HCT116 (cell line): ENCODE results near the gene ADAMTS14. TPM values are rescaled to one million over a fixed set of nuclear protein-coding genes. Genes with fewer than 3 reads are reported as not detected.

Experiments used
- ATAC-seq: fragments of 200-7000 bp; cut with Tn5 transposase; 2 replicates; pipeline ENCODE4 v1.9.1; 2020; ENCODE audit warnings: mild to moderate bottlenecking, moderate library complexity
- BruUV-seq: library from RNA; stranded (reverse); fragments of 400-500 nt; replicated peaks from 2 replicates; lab custom pipeline; 2021; lab: Mats Ljungman, UMichigan
- CTCF ChIA-PET: fragments of 300-600 bp; sonication (Branson Sonifier 250); formaldehyde crosslinking; loops from one replicate; lab custom pipeline; 2021; ENCODE audit warnings: antibody characterized with exemption; lab: Charles Lee
- POLR2A ChIA-PET: fragments of 300-600, 350-600 bp; sonication (Branson Sonifier 250); formaldehyde crosslinking; loops from one replicate; lab custom pipeline; 2021; ENCODE audit warnings: antibody characterized with exemption; lab: Charles Lee
- RAD21 ChIA-PET, 2 experiments: fragments of 300-600 bp; sonication (Branson Sonifier 250); formaldehyde crosslinking; loops; one replicate each; lab custom pipeline; 2023; ENCODE audit warnings: low total read pairs in 2 of 2; ENCODE audit not compliant: uncharacterized antibody in 2 of 2, unreplicated experiment in 2 of 2, low non-redundant PET in 1 of 2; lab: Charles Lee
- DNase-seq: peaks from one replicate; pipeline ENCODE4 v3.0.0-alpha.2; 2010; ENCODE audit warnings: low read depth, low spot score
- H2AFZ ChIP-seq: fragments of 200-600 bp; shearing (Covaris generic), sonication (generic); 2 replicates; pipeline ENCODE4 v1.6.1; 2017; ENCODE audit warnings: low read depth, mixed run types, mixed read lengths, antibody characterized with exemption, low read length; ENCODE audit not compliant: poor library complexity, severe bottlenecking
- H3K27ac ChIP-seq: 2 replicates; pipeline ENCODE4 v1.5.1; 2012; ENCODE audit warnings: low read depth, low read length
- H3K27me3 ChIP-seq: fragments of 200-600 bp; sonication (generic); 2 replicates; pipeline ENCODE4 v1.6.1; 2016; ENCODE audit warnings: mixed run types, low read length, mixed read lengths; ENCODE audit not compliant: insufficient read depth
- H3K36me3 ChIP-seq, 2 experiments: fragments of 200-500 bp in 1 of 2; fragments of 200-600 bp in 1 of 2; sonication (Bioruptor generic) in 1 of 2; sonication (generic) in 1 of 2; 2 replicates each; pipeline versions ENCODE4 v1.5.1 to v1.6.1; 2014 to 2016; ENCODE audit warnings: low read length in 2 of 2, inconsistent platforms in 1 of 2, mixed read lengths in 1 of 2, mixed run types in 1 of 2; ENCODE audit not compliant: insufficient read depth in 2 of 2, control insufficient read depth in 1 of 2
- H3K4me1 ChIP-seq, 2 experiments: fragments of 200-600 bp in 1 of 2; sonication (generic) in 1 of 2; 2 replicates each; pipeline versions ENCODE4 v1.5.1 to v1.6.1; 2012 to 2017; ENCODE audit warnings: low read length in 2 of 2, inconsistent platforms in 1 of 2, mild to moderate bottlenecking in 1 of 2, mixed read lengths in 1 of 2, mixed run types in 1 of 2, moderate library complexity in 1 of 2; ENCODE audit not compliant: insufficient read depth in 2 of 2, control insufficient read depth in 1 of 2
- H3K4me2 ChIP-seq: fragments of 200-600 bp; sonication (generic); 2 replicates; pipeline ENCODE4 v1.6.1; 2017; ENCODE audit warnings: mixed run types, low read length, mixed read lengths
- H3K4me3 ChIP-seq, 2 experiments: fragments of 200-600 bp in 1 of 2; sonication (generic) in 1 of 2; replicated peaks in 1 of 2; 2 replicates each; pipeline ENCODE4 v1.5.1; 2011 to 2016; ENCODE audit warnings: low read length in 2 of 2, control low read depth in 1 of 2, low read depth in 1 of 2, mild to moderate bottlenecking in 1 of 2, mixed read lengths in 1 of 2, mixed run types in 1 of 2
- H3K79me2 ChIP-seq: fragments of 200-600 bp; sonication (generic); 2 replicates; pipeline ENCODE4 v1.6.1; 2017; ENCODE audit warnings: mild to moderate bottlenecking, mixed run types, low read length, moderate library complexity, mixed read lengths; ENCODE audit not compliant: insufficient read depth
- H3K9ac ChIP-seq: fragments of 200-600 bp; sonication (generic); 2 replicates; pipeline ENCODE4 v1.6.1; 2016; ENCODE audit warnings: low read length, mixed read lengths
- H3K9me2 ChIP-seq: fragments of 200-600 bp; sonication (generic), shearing (Covaris generic); 2 replicates; pipeline ENCODE4 v1.6.1; 2017; ENCODE audit warnings: mixed run types, mild to moderate bottlenecking, moderate library complexity; ENCODE audit not compliant: insufficient read depth
- H3K9me3 ChIP-seq, 2 experiments: fragments of 200-500 bp in 1 of 2; fragments of 200-600 bp in 1 of 2; sonication (Bioruptor generic) in 1 of 2; sonication (generic) in 1 of 2; 2 replicates each; pipeline ENCODE4 v1.6.1; 2014 to 2017; ENCODE audit warnings: low read length in 2 of 2, mixed read lengths in 2 of 2, inconsistent platforms in 1 of 2, low read depth in 1 of 2, mild to moderate bottlenecking in 1 of 2, mixed run types in 1 of 2, moderate library complexity in 1 of 2; ENCODE audit not compliant: control insufficient read depth in 1 of 2, insufficient read depth in 1 of 2
- H4K20me1 ChIP-seq: fragments of 200-600 bp; sonication (generic), shearing (Covaris generic); 2 replicates; pipeline ENCODE4 v1.6.1; 2017; ENCODE audit warnings: mixed run types, mild to moderate bottlenecking, moderate library complexity; ENCODE audit not compliant: insufficient read depth
- CEBPB ChIP-seq: IDR thresholded peaks from 2 replicates; pipeline ENCODE4 v1.6.1; 2012; ENCODE audit warnings: low read depth
- EGR1 ChIP-seq: IDR thresholded peaks from 2 replicates; pipeline ENCODE4 v1.6.1; 2012; ENCODE audit warnings: low read depth
- ELF1 ChIP-seq: IDR thresholded peaks from 2 replicates; pipeline ENCODE4 v1.6.1; 2012; ENCODE audit warnings: low read depth, borderline replicate concordance
- EZH2phosphoT487 ChIP-seq: fragments of 200-600 bp; IDR thresholded peaks from 2 replicates; pipeline ENCODE4 v1.6.1; 2018; ENCODE audit warnings: antibody characterized with exemption, borderline replicate concordance
- FOSL1 ChIP-seq: IDR thresholded peaks from 2 replicates; pipeline ENCODE4 v1.6.1; 2012; ENCODE audit warnings: low read depth
- POLR2A ChIP-seq: IDR thresholded peaks from 2 replicates; pipeline ENCODE4 v1.7.0; 2011; ENCODE audit warnings: borderline replicate concordance; ENCODE audit not compliant: insufficient read depth, insufficient read length; ENCODE audit errors: extremely low read depth
- POLR2AphosphoS5 ChIP-seq: IDR thresholded peaks from 2 replicates; pipeline ENCODE4 v1.6.1; 2011; ENCODE audit warnings: mild to moderate bottlenecking, low read depth, low read length, moderate library complexity
- RAD21 ChIP-seq: IDR thresholded peaks from 2 replicates; pipeline ENCODE4 v1.6.1; 2012; ENCODE audit warnings: low read depth, mild to moderate bottlenecking
- SP1 ChIP-seq: IDR thresholded peaks from 2 replicates; pipeline ENCODE4 v1.6.1; 2012; ENCODE audit warnings: low read depth
- SRF ChIP-seq: IDR thresholded peaks from 2 replicates; pipeline ENCODE4 v1.6.1; 2012; ENCODE audit warnings: low read depth
- TCF7L2 ChIP-seq: IDR thresholded peaks from 2 replicates; pipeline ENCODE4 v1.7.0; 2011; ENCODE audit warnings: borderline replicate concordance, inconsistent platforms; ENCODE audit not compliant: insufficient read depth, insufficient read length; ENCODE audit errors: extremely low read depth
- ZFX ChIP-seq: fragments of 450-650 bp; IDR thresholded peaks from 2 replicates; pipeline ENCODE4 v1.6.1; 2017
- ZNF274 ChIP-seq: fragments of 200-500 bp; sonication (Bioruptor generic); IDR thresholded peaks from 2 replicates; pipeline ENCODE4 v1.6.1; 2014; ENCODE audit warnings: mild to moderate bottlenecking, low read depth, low read length, inconsistent platforms
- intact Hi-C: fragments of 100-400 bp; cut with micrococcal nuclease; formaldehyde crosslinking; loops from 2 replicates; pipeline ENCODE4 v1.10.0; 2022
- total RNA-seq: library from RNA; stranded (reverse); gene quantifications from one replicate; pipeline ENCODE4 v1.2.1, GENCODE V29; 2021; ENCODE audit not compliant: unreplicated experiment
- TF ChIP-seq, protein P1 (sequence below), 3 experiments: fragments of 200-600 bp in 1 of 3; sonication (generic) in 1 of 3; IDR thresholded peaks in 2 of 3; conservative IDR thresholded peaks in 1 of 3; 2 replicates each; pipeline ENCODE4 v1.5.1; 2012 to 2017; ENCODE audit warnings: low read depth in 2 of 3, low read length in 2 of 3, antibody characterized with exemption in 1 of 3, borderline replicate concordance in 1 of 3, control low read depth in 1 of 3, mild to moderate bottlenecking in 1 of 3, mixed read lengths in 1 of 3, mixed run types in 1 of 3, moderate library complexity in 1 of 3; ENCODE audit not compliant: insufficient read depth in 1 of 3
- TF ChIP-seq, protein P2 (sequence below): IDR thresholded peaks from 2 replicates; pipeline ENCODE4 v1.6.1; 2011; ENCODE audit warnings: mild to moderate bottlenecking, low read length, moderate library complexity; ENCODE audit not compliant: insufficient replicate concordance; ENCODE audit errors: extremely low read depth
- TF ChIP-seq, protein P3 (sequence below): IDR thresholded peaks from 2 replicates; pipeline ENCODE4 v1.6.1; 2012

Gene ADAMTS14
- total RNA-seq, 1 experiment from 2014 or later, result 13.2 TPM

DNA sequence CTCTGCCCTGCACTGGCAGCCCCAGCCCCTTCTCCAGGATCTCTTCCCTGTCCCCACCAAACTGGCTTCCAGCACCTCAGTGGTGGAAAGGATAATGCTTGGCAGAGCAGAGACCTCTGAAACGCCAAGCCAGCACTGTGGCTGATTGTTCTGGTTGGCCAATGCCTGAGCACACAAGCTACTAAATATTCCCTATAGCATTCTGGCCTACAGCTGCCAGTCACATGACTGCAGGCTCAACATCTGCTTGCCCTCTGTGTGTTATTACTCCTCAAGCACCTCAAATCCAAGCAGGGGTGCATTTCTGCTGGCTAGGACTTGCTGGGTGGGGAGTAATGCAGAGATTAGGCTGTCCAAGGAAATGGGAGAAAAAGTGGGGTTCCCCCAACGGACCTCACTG, 106.8 kb downstream of the ADAMTS14 start:
- no peaks in the 10 kb centered on the region for H3K9me2 ChIP-seq
- no peak overlapping the region for H3K4me2 ChIP-seq
- H3K9me3 ChIP-seq, result no peaks in the 10 kb centered on the region
- DNase-seq, result no peak
- H3K4me3 ChIP-seq, result no peak overlapping the region
- RAD21 ChIA-PET, result no interaction called here
- intact Hi-C loops, result no loop called here
- H3K27me3 ChIP-seq, result no peaks in the 10 kb centered on the region
- H3K79me2 ChIP-seq, result no peaks in the 10 kb centered on the region
- no TSS peak for BruUV-seq
- H3K27ac ChIP-seq, result no peak overlapping the region
- H3K9ac ChIP-seq, result no peak overlapping the region
- POLR2A ChIA-PET, result no interaction called here
- CTCF ChIA-PET, result no interaction called here
- no peak for ATAC-seq
- H3K4me1 ChIP-seq, result peaks cover 0 to 27% of the 10 kb centered on the region in 2 experiments; a peak in 2 of 4 replicates
- no peak for TF ChIP-seq ELF1
- no peak for TF ChIP-seq TCF7L2
- TF ChIP-seq, protein P1, sequence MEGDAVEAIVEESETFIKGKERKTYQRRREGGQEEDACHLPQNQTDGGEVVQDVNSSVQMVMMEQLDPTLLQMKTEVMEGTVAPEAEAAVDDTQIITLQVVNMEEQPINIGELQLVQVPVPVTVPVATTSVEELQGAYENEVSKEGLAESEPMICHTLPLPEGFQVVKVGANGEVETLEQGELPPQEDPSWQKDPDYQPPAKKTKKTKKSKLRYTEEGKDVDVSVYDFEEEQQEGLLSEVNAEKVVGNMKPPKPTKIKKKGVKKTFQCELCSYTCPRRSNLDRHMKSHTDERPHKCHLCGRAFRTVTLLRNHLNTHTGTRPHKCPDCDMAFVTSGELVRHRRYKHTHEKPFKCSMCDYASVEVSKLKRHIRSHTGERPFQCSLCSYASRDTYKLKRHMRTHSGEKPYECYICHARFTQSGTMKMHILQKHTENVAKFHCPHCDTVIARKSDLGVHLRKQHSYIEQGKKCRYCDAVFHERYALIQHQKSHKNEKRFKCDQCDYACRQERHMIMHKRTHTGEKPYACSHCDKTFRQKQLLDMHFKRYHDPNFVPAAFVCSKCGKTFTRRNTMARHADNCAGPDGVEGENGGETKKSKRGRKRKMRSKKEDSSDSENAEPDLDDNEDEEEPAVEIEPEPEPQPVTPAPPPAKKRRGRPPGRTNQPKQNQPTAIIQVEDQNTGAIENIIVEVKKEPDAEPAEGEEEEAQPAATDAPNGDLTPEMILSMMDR (IDR thresholded peaks at IDR 0.05 in 2 of 3, conservative IDR thresholded peaks at IDR 0.05 in 1 of 3; ENCODE audit: borderline replicate concordance in 1 of 3, insufficient read depth in 1 of 3, low read depth in 2 of 3, low read length in 2 of 3), result no peak
- TF ChIP-seq SP1, result no peak
- no peak for TF ChIP-seq ZNF274
- no peak for TF ChIP-seq EGR1
- TF ChIP-seq FOSL1, result no peak
- TF ChIP-seq, protein P2, sequence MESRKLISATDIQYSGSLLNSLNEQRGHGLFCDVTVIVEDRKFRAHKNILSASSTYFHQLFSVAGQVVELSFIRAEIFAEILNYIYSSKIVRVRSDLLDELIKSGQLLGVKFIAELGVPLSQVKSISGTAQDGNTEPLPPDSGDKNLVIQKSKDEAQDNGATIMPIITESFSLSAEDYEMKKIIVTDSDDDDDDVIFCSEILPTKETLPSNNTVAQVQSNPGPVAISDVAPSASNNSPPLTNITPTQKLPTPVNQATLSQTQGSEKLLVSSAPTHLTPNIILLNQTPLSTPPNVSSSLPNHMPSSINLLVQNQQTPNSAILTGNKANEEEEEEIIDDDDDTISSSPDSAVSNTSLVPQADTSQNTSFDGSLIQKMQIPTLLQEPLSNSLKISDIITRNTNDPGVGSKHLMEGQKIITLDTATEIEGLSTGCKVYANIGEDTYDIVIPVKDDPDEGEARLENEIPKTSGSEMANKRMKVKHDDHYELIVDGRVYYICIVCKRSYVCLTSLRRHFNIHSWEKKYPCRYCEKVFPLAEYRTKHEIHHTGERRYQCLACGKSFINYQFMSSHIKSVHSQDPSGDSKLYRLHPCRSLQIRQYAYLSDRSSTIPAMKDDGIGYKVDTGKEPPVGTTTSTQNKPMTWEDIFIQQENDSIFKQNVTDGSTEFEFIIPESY, result no peak
- no peak for TF ChIP-seq RAD21
- no peak for TF ChIP-seq EZH2phosphoT487
- no peak for TF ChIP-seq SRF
- no peak for TF ChIP-seq POLR2AphosphoS5
- TF ChIP-seq, protein P3, sequence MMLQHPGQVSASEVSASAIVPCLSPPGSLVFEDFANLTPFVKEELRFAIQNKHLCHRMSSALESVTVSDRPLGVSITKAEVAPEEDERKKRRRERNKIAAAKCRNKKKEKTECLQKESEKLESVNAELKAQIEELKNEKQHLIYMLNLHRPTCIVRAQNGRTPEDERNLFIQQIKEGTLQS, result no peak
- no peak for TF ChIP-seq ZFX
- no peak for TF ChIP-seq POLR2A
- TF ChIP-seq CEBPB, result no peak
- H3K36me3 ChIP-seq, result no peaks in the 10 kb centered on the region
- no peak overlapping the region for H2AFZ ChIP-seq
- no peaks in the 10 kb centered on the region for H4K20me1 ChIP-seq
